Mesenchymal stem cell (in vitro differentiated cells and primary cell): ENCODE results near the gene SLC35G3.

Source experiments
- DNase-seq: peaks from one replicate; pipeline ENCODE4 v3.0.0-alpha.2; 2013
- H2AFZ ChIP-seq: one replicate; pipeline ENCODE4 v1.6.1; 2013; ENCODE audit warnings: low read depth, mild to moderate bottlenecking, control low read depth, inconsistent platforms, low read length, moderate library complexity
- H2AK5ac ChIP-seq: 2 replicates; pipeline ENCODE4 v1.6.1; 2013; ENCODE audit warnings: low read length, moderate library complexity, mild to moderate bottlenecking, inconsistent platforms; ENCODE audit not compliant: severe bottlenecking
- H2BK120ac ChIP-seq: one replicate; pipeline ENCODE4 v1.6.1; 2013; ENCODE audit warnings: low read depth, mild to moderate bottlenecking, inconsistent platforms, low read length, moderate library complexity
- H2BK12ac ChIP-seq, 2 experiments: one replicate each; pipeline ENCODE4 v1.6.1; 2013; ENCODE audit warnings: inconsistent platforms in 2 of 2, low read length in 2 of 2, mild to moderate bottlenecking in 2 of 2, moderate library complexity in 2 of 2, control low read depth in 1 of 2
- H2BK15ac ChIP-seq: one replicate; pipeline ENCODE4 v1.6.1; 2013; ENCODE audit warnings: mild to moderate bottlenecking, low read depth, inconsistent platforms; ENCODE audit not compliant: poor library complexity, severe bottlenecking
- H2BK5ac ChIP-seq: 2 replicates; pipeline ENCODE4 v1.6.1; 2013; ENCODE audit warnings: low read depth, mild to moderate bottlenecking, low read length, control low read depth, inconsistent platforms; ENCODE audit not compliant: poor library complexity, severe bottlenecking
- H3K14ac ChIP-seq, 2 experiments: one replicate each; pipeline ENCODE4 v1.6.1; 2013; ENCODE audit warnings: inconsistent platforms in 2 of 2, low read length in 2 of 2, control low read depth in 1 of 2, mild to moderate bottlenecking in 1 of 2, moderate library complexity in 1 of 2
- H3K18ac ChIP-seq, 2 experiments: one replicate each; pipeline ENCODE4 v1.6.1; 2013; ENCODE audit warnings: inconsistent platforms in 2 of 2, low read length in 2 of 2, control low read depth in 1 of 2, low read depth in 1 of 2, mild to moderate bottlenecking in 1 of 2
- H3K23ac ChIP-seq, 2 experiments: one replicate each; pipeline ENCODE4 v1.6.1; 2013; ENCODE audit warnings: inconsistent platforms in 2 of 2, low read length in 2 of 2, mild to moderate bottlenecking in 2 of 2, moderate library complexity in 2 of 2, control low read depth in 1 of 2
- H3K27ac ChIP-seq: 2 replicates; pipeline ENCODE4 v1.5.1; 2013; ENCODE audit warnings: mild to moderate bottlenecking, moderate library complexity, low read length, control low read depth, inconsistent platforms; ENCODE audit not compliant: poor library complexity, severe bottlenecking
- H3K27me3 ChIP-seq, 2 experiments: 2 replicates each; pipeline versions ENCODE4 v1.6.1 to v1.7.0; 2013; ENCODE audit warnings: low read length in 2 of 2, mild to moderate bottlenecking in 2 of 2, moderate library complexity in 2 of 2, control low read depth in 1 of 2, inconsistent platforms in 1 of 2; ENCODE audit not compliant: control insufficient read depth in 1 of 2, insufficient read depth in 1 of 2
- H3K36me3 ChIP-seq, 2 experiments: 2 replicates each; pipeline versions ENCODE4 v1.6.1 to v1.7.0; 2013; ENCODE audit warnings: low read length in 2 of 2, control low read depth in 1 of 2, inconsistent platforms in 1 of 2, low read depth in 1 of 2, mild to moderate bottlenecking in 1 of 2; ENCODE audit not compliant: insufficient read depth in 2 of 2, control insufficient read depth in 1 of 2
- H3K4ac ChIP-seq, 2 experiments: one replicate each; pipeline ENCODE4 v1.6.1; 2013; ENCODE audit warnings: inconsistent platforms in 2 of 2, low read length in 2 of 2, mild to moderate bottlenecking in 2 of 2, moderate library complexity in 2 of 2, control low read depth in 1 of 2, low read depth in 1 of 2
- H3K4me1 ChIP-seq: 2 replicates; pipeline ENCODE4 v1.6.1; 2013; ENCODE audit warnings: low read depth, low read length, control low read depth; ENCODE audit not compliant: control insufficient read depth, insufficient read depth
- H3K4me2 ChIP-seq: 2 replicates; pipeline ENCODE4 v1.6.1; 2013; ENCODE audit warnings: low read length, mild to moderate bottlenecking, inconsistent platforms; ENCODE audit not compliant: poor library complexity, severe bottlenecking
- H3K4me3 ChIP-seq, 2 experiments: 2 replicates each; pipeline versions ENCODE4 v1.5.1 to v1.7.0; 2013; ENCODE audit warnings: low read length in 2 of 2, mild to moderate bottlenecking in 2 of 2, control low read depth in 1 of 2, low read depth in 1 of 2; ENCODE audit not compliant: insufficient read depth in 1 of 2
- H3K79me1 ChIP-seq: replicated peaks from 2 replicates; pipeline ENCODE4 v1.6.1; 2013; ENCODE audit warnings: mild to moderate bottlenecking, control low read depth, low read length, inconsistent platforms; ENCODE audit not compliant: poor library complexity, severe bottlenecking
- H3K9ac ChIP-seq: 2 replicates; pipeline ENCODE4 v1.7.0; 2013; ENCODE audit warnings: mild to moderate bottlenecking, low read length, moderate library complexity
- H3K9me3 ChIP-seq: 2 replicates; pipeline ENCODE4 v1.7.0; 2013; ENCODE audit warnings: mild to moderate bottlenecking, low read length; ENCODE audit not compliant: control insufficient read depth
- H4K8ac ChIP-seq: one replicate; pipeline ENCODE4 v1.6.1; 2013; ENCODE audit warnings: inconsistent platforms, mild to moderate bottlenecking, low read length, moderate library complexity
- H4K91ac ChIP-seq: one replicate; pipeline ENCODE4 v1.6.1; 2013; ENCODE audit warnings: mild to moderate bottlenecking, low read length, inconsistent platforms
- WGBS: methylation state at CpG from one replicate; pipeline ENCODE4 v1.1.7; 2013; ENCODE audit warnings: mixed read lengths; 5-methylcytosine and 5-hydroxymethylcytosine counted together

Gene SLC35G3

GRCh38 chr17:35148144-35148543 lies 46.0 kb downstream of the SLC35G3 start:
- H3K27me3 ChIP-seq: peaks cover 28 to 44% of the 10 kb centered on the region in 2 experiments
- H3K23ac ChIP-seq: no peak overlapping the region
- H3K9me3 ChIP-seq: no peaks in the 10 kb centered on the region
- H2AFZ ChIP-seq: no peak overlapping the region
- H3K27ac ChIP-seq: no peak overlapping the region
- H2BK12ac ChIP-seq: no peak overlapping the region
- DNase-seq: no peak
- no peak overlapping the region for H2BK5ac ChIP-seq
- no peak overlapping the region for H4K8ac ChIP-seq
- no peak overlapping the region for H3K4me3 ChIP-seq
- no peak overlapping the region for H4K91ac ChIP-seq
- no peak overlapping the region for H3K14ac ChIP-seq
- H3K4me2 ChIP-seq: no peak overlapping the region
- H3K79me1 ChIP-seq: no peaks in the 10 kb centered on the region
- H3K36me3 ChIP-seq: no peaks in the 10 kb centered on the region
- no peak overlapping the region for H3K9ac ChIP-seq
- no peak overlapping the region for H2AK5ac ChIP-seq
- WGBS: 90% methylated on average over 9 of the region's 9 CpGs
- H3K4ac ChIP-seq: no peak overlapping the region
- H3K18ac ChIP-seq: no peak overlapping the region
- H3K4me1 ChIP-seq: no peaks in the 10 kb centered on the region
- H2BK15ac ChIP-seq: no peak overlapping the region
- no peak overlapping the region for H2BK120ac ChIP-seq

GRCh38 chr17:35147375-35147905 lies 46.8 kb downstream of the SLC35G3 start, which contains the start of gene UNC45B:
UNC45B (plus strand) TSS chr17:35147817; CDS start chr17:35148264, 447 bp downstream.
- H3K79me1 ChIP-seq: no peaks in the 10 kb centered on the region
- H2AFZ ChIP-seq: no peak within 1 kb of the TSS
- H2AK5ac ChIP-seq: no peak within 1 kb of the TSS
- no peak within 1 kb of the TSS for H3K4me2 ChIP-seq
- H3K4me1 ChIP-seq: no peaks in the 10 kb centered on the region
- peak within 1 kb of the TSS in 1 of 2 experiments; percentile 50 for H3K23ac ChIP-seq
- peaks cover 28 to 39% of the 10 kb centered on the region in 2 experiments for H3K27me3 ChIP-seq
- WGBS: 73% methylated on average over 4 of the region's 4 CpGs
- H3K9ac ChIP-seq: no peak within 1 kb of the TSS
- H3K18ac ChIP-seq: no peak within 1 kb of the TSS
- no peak within 1 kb of the TSS for H3K4ac ChIP-seq
- no peaks in the 10 kb centered on the region for H3K36me3 ChIP-seq
- H4K91ac ChIP-seq: no peak within 1 kb of the TSS
- H2BK15ac ChIP-seq: no peak within 1 kb of the TSS
- no peak within 1 kb of the TSS for H3K4me3 ChIP-seq
- H4K8ac ChIP-seq: peak within 1 kb of the TSS; percentile 43
- no peak within 1 kb of the TSS for H2BK5ac ChIP-seq
- DNase-seq: no peak
- no peak within 1 kb of the TSS for H3K27ac ChIP-seq
- H2BK120ac ChIP-seq: no peak within 1 kb of the TSS
- no peak within 1 kb of the TSS for H2BK12ac ChIP-seq
- H3K14ac ChIP-seq: no peak within 1 kb of the TSS
- H3K9me3 ChIP-seq: no peaks in the 10 kb centered on the region

GRCh38 chr17:35146214-35146833 lies 47.9 kb downstream of the SLC35G3 start:
- no peak overlapping the region for H2AFZ ChIP-seq
- H3K4ac ChIP-seq: no peak overlapping the region
- H3K27me3 ChIP-seq: peaks cover 28 to 36% of the 10 kb centered on the region in 2 experiments
- H2BK5ac ChIP-seq: no peak overlapping the region
- DNase-seq: no peak
- H4K8ac ChIP-seq: no peak overlapping the region
- peak overlapping the region in 1 of 2 experiments; percentile 50 for H3K23ac ChIP-seq
- no peak overlapping the region for H3K4me2 ChIP-seq
- no peak overlapping the region for H3K9ac ChIP-seq
- WGBS: 82% methylated on average over 4 of the region's 4 CpGs
- H4K91ac ChIP-seq: no peak overlapping the region
- no peak overlapping the region for H2BK12ac ChIP-seq
- no peaks in the 10 kb centered on the region for H3K9me3 ChIP-seq
- no peaks in the 10 kb centered on the region for H3K4me1 ChIP-seq
- no peak overlapping the region for H2AK5ac ChIP-seq
- H2BK120ac ChIP-seq: no peak overlapping the region
- H3K14ac ChIP-seq: no peak overlapping the region
- peaks cover 5% of the 10 kb centered on the region for H3K79me1 ChIP-seq
- no peak overlapping the region for H2BK15ac ChIP-seq
- no peak overlapping the region for H3K18ac ChIP-seq
- H3K27ac ChIP-seq: no peak overlapping the region
- no peak overlapping the region for H3K4me3 ChIP-seq
- no peaks in the 10 kb centered on the region for H3K36me3 ChIP-seq

GRCh38 chr17:35144840-35145239 lies 49.4 kb downstream of the SLC35G3 start:
- Histone ChIP-seq H3K9ac (no peak overlapping the region), H3K4me2 (no peak overlapping the region), H3K36me3 (peaks cover under 1 to 2% of the 10 kb centered on the region in 2 experiments), H2AFZ (no peak overlapping the region), H3K27ac (no peak overlapping the region), H3K4ac (no peak overlapping the region), H2BK12ac (no peak overlapping the region), H2BK15ac (no peak overlapping the region), H4K8ac (no peak overlapping the region), H3K4me1 (peaks cover 4% of the 10 kb centered on the region), H2BK120ac (no peak overlapping the region), H4K91ac (no peak overlapping the region), H3K9me3 (no peaks in the 10 kb centered on the region), H3K14ac (no peak overlapping the region), H2AK5ac (no peak overlapping the region), H3K27me3 (peaks cover 28 to 32% of the 10 kb centered on the region in 2 experiments), H3K79me1 (peaks cover 8% of the 10 kb centered on the region), H2BK5ac (no peak overlapping the region), H3K4me3 (no peak overlapping the region), H3K18ac (no peak overlapping the region), H3K23ac (no peak overlapping the region)
- no peak for DNase-seq
- WGBS: 80% methylated on average over 3 of the region's 4 CpGs
